Gastrocnemius medialis (tissue), 4 donors: ENCODE data around the gene C11orf21. TPM values are rescaled to one million over a fixed set of nuclear protein-coding genes. Genes with fewer than 3 reads are reported as not detected.

Experiments used
- ATAC-seq, 2 donors: fragments of 150-250 bp; one replicate each; pipeline ENCODE4 v1.9.1; 2016
- DNase-seq, 2 donors: peaks; one replicate each; pipeline ENCODE4 v3.0.0-alpha.2; 2019
- H3K27ac ChIP-seq, 4 donors: fragments of 200-600 bp; sonication (generic); 1 replicate in 1 of 4; 2 replicates in 3 of 4; pipeline ENCODE4 v1.5.1; 2016 to 2018; ENCODE audit warnings: mild to moderate bottlenecking in 2 of 4, moderate library complexity in 1 of 4
- H3K27me3 ChIP-seq, 3 donors: fragments of 200-600 bp; sonication (generic) in 2 of 3; 1 replicate in 1 of 3; 2 replicates in 2 of 3; pipeline versions ENCODE4 v1.5.1 to v1.6.0; 2016 to 2019; ENCODE audit warnings: mild to moderate bottlenecking in 1 of 3, moderate library complexity in 1 of 3
- H3K36me3 ChIP-seq, 2 donors: fragments of 200-600 bp; sonication (generic) in 1 of 2; one replicate each; pipeline ENCODE4 v1.5.1; 2017 to 2018
- H3K4me1 ChIP-seq, 2 donors: fragments of 200-600 bp; sonication (generic) in 1 of 2; one replicate each; pipeline ENCODE4 v1.5.1; 2016 to 2017; ENCODE audit warnings: mild to moderate bottlenecking in 2 of 2
- H3K4me3 ChIP-seq, 4 donors: fragments of 200-600 bp; sonication (generic) in 3 of 4; 1 replicate in 1 of 4; 2 replicates in 3 of 4; pipeline ENCODE4 v1.5.1; 2016 to 2019; ENCODE audit warnings: mild to moderate bottlenecking in 2 of 4
- H3K9me3 ChIP-seq, 3 donors: fragments of 200-600 bp; sonication (generic) in 2 of 3; 1 replicate in 1 of 3; 2 replicates in 2 of 3; pipeline ENCODE4 v1.5.1; 2016 to 2019
- POLR2A ChIP-seq, 2 donors: fragments of 450-650 bp; IDR thresholded peaks; one replicate each; pipeline ENCODE4 v1.6.1; 2017; ENCODE audit warnings: antibody characterized with exemption in 2 of 2, mild to moderate bottlenecking in 2 of 2, moderate library complexity in 2 of 2
- in situ Hi-C, 4 donors: fragments of 200-750 bp; cut with MboI; loops; one replicate each; pipeline versions ENCODE4 v1.15.0 to v1.8.0; 2017; ENCODE audit warnings: low sequenced_read_pairs in 4 of 4
- intact Hi-C: fragments of 100-400 bp; cut with DNase I; formaldehyde crosslinking; loops from one replicate; pipeline ENCODE4 v1.15.1; 2023; ENCODE audit warnings: low total_unique reads
- total RNA-seq, 4 donors: library from RNA; depleted of rRNA; stranded (reverse); fragments of >200 nt; gene quantifications; one replicate each; pipeline versions ENCODE4 v1.1.0 to v1.2.3, GENCODE V29; 2016
- TF ChIP-seq, protein P1 (sequence below), 5 experiments: fragments of 450-650 bp in 3 of 5; fragments of 200-600 bp in 2 of 5; sonication (generic) in 2 of 5; IDR thresholded peaks in 4 of 5; conservative IDR thresholded peaks in 1 of 5; 1 replicate in 4 of 5; 2 replicates in 1 of 5; pipeline ENCODE4 v1.5.1; 2016 to 2019; ENCODE audit warnings: antibody characterized with exemption in 5 of 5, mild to moderate bottlenecking in 3 of 5, moderate library complexity in 3 of 5

C11orf21 gene
- total RNA-seq, 4 donors from 2014 or later, result 0.10 TPM; not detected in 3

DNA sequence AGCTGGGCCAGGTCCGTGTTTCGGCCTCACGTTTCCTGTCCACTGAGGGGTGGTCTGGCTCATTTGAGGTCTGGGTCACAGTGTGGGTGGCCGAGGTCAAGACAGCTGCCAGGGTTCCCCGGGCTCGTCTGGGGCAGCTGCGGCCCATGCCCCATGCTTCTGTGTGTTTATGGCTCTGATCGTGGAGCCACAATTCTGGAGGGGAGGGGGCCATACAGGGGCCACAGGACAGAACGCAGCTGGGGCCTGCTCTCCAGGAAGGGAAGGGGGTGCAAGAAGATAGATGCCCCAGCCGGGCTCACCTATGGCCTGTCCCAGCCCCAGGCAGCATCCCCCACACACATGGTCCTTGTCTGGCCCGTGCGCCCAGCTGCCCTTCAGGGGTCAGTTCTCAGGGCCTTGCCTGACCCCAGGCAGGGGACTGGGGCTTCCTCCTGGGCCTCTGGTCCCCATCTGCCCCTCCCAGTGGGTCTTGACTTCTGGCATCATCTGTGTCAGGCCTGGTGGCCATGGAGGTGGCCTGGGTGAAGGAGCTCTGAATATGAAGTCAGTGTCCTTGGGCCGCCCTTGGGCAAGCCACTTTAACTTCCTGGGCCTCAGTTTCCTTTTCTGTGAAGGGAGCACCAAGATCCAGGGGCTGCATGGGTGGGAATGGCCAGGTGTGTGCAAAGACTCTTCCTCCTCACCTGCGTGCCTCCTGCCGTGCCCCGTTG lies 8.5 kb upstream of the C11orf21 start:
- no peak overlapping the region for H3K27ac ChIP-seq
- no peaks in the 10 kb centered on the region for H3K9me3 ChIP-seq
- peaks cover 11 to 16% of the 10 kb centered on the region in 2 donors for H3K4me1 ChIP-seq
- intact Hi-C loops, result no loop called here
- no peak for DNase-seq
- H3K27me3 ChIP-seq, result no peaks in the 10 kb centered on the region
- ATAC-seq, result no peak
- H3K4me3 ChIP-seq, result no peak overlapping the region
- no peaks in the 10 kb centered on the region for H3K36me3 ChIP-seq
- in situ Hi-C loops, result loop anchor here in 1 of 4 donors (10.0 kb wide), 1 partner anchor 115 kb away; no protein-coding TSS in a partner anchor
- TF ChIP-seq, protein P1, sequence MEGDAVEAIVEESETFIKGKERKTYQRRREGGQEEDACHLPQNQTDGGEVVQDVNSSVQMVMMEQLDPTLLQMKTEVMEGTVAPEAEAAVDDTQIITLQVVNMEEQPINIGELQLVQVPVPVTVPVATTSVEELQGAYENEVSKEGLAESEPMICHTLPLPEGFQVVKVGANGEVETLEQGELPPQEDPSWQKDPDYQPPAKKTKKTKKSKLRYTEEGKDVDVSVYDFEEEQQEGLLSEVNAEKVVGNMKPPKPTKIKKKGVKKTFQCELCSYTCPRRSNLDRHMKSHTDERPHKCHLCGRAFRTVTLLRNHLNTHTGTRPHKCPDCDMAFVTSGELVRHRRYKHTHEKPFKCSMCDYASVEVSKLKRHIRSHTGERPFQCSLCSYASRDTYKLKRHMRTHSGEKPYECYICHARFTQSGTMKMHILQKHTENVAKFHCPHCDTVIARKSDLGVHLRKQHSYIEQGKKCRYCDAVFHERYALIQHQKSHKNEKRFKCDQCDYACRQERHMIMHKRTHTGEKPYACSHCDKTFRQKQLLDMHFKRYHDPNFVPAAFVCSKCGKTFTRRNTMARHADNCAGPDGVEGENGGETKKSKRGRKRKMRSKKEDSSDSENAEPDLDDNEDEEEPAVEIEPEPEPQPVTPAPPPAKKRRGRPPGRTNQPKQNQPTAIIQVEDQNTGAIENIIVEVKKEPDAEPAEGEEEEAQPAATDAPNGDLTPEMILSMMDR (IDR thresholded peaks at IDR 0.05 in 4 of 5, conservative IDR thresholded peaks at IDR 0.05 in 1 of 5), result no peak
- no peak for TF ChIP-seq POLR2A (IDR thresholded peaks at IDR 0.05)

DNA sequence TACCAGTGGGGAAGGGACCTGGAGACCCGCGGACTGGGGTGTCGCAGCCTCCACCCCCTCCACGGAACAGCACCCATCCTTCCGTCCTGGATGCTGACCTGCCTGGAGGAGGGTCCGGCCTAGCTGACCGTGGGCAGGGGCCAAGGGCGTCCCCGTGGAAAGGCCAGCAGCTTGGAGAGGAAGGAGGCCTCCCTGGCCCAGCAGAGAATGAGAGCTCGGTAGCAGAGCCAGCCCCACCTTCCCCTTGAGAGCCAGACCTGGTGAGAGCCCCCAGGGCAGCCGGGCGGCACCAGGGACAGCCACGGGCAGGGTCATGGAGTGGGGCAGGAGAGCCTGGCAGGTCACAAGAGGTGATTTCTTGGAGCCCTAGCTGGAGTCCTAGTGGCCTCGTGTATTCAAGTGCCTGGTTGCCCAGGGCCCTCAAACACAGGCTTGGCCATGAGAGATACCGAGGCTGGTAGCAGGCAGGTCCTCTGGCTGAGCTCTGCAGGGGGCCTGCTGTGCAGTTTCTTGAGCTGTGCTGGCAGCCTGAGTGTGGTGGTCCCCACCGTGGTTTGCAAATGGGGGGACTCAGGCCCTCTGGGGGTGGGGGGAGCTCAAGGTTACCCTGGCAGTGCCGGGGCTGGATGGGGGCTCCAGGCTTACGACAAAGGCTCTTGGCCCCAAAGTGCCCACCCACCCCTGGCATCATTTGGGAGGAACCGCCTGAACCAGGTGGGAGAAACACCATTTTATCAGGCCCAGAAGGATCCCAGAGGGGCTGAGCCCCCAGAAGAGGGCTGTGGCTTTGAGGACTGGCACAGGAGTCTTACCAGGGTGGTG lies 7.7 kb upstream of the C11orf21 start:
- ATAC-seq, result no peak
- no peak for DNase-seq
- in situ Hi-C loops, result loop anchor here in 1 of 4 donors (10.0 kb wide), 1 partner anchor 115 kb away; no protein-coding TSS in a partner anchor

DNA sequence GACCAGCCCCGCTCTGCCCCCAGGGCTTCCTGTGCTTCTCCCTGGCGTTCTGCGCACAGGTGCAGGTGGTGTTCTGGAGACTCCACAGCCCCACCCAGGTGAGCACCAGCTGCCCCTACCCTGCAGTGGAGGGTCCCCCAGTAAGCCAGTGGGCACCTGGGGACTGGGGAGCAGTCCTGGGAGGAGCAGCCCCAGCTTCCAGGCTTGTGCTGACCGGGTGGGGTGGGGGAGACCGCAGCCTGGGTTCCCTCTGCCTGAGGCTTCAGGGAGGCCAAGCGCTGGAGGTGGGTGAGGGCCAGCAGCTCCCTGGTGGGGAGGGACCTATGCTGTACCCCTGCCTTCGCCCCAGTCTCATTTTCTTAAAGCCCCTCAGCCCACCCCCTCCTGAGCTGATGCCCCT lies 7.0 kb upstream of the C11orf21 start:
- H3K4me3 ChIP-seq, result no peak overlapping the region
- H3K27ac ChIP-seq, result no peak overlapping the region
- no peaks in the 10 kb centered on the region for H3K36me3 ChIP-seq
- DNase-seq (no peak), ATAC-seq (no peak)
- no peaks in the 10 kb centered on the region for H3K9me3 ChIP-seq
- in situ Hi-C loops (no loop called here), intact Hi-C loops (loop anchor here (5.0 to 10.0 kb wide), 4 partner anchors 69 to 586 kb away; partner anchors contain the start of gene CD81)
- H3K27me3 ChIP-seq, result no peaks in the 10 kb centered on the region
- H3K4me1 ChIP-seq, result peaks cover 0 to 7% of the 10 kb centered on the region in 2 donors
- TF ChIP-seq POLR2A (IDR thresholded peaks at IDR 0.05), result no peak
- TF ChIP-seq, protein P1 (IDR thresholded peaks at IDR 0.05 in 4 of 5, conservative IDR thresholded peaks at IDR 0.05 in 1 of 5), result no peak

More for the DNA sequence above, 7.7 kb upstream of the C11orf21 start:
- Histone ChIP-seq H3K9me3 (no peaks in the 10 kb centered on the region), H3K4me1 (peaks cover 3 to 12% of the 10 kb centered on the region in 2 donors), H3K36me3 (no peaks in the 10 kb centered on the region), H3K27me3 (no peaks in the 10 kb centered on the region), H3K27ac (no peak overlapping the region), H3K4me3 (no peak overlapping the region)
- TF ChIP-seq POLR2A (IDR thresholded peaks at IDR 0.05), result no peak
- TF ChIP-seq, protein P1 (IDR thresholded peaks at IDR 0.05 in 4 of 5, conservative IDR thresholded peaks at IDR 0.05 in 1 of 5), result no peak
- intact Hi-C loops, result loop anchor here (5.0 to 10.0 kb wide), 4 partner anchors 68 to 585 kb away; partner anchors contain the start of gene CD81

DNA sequence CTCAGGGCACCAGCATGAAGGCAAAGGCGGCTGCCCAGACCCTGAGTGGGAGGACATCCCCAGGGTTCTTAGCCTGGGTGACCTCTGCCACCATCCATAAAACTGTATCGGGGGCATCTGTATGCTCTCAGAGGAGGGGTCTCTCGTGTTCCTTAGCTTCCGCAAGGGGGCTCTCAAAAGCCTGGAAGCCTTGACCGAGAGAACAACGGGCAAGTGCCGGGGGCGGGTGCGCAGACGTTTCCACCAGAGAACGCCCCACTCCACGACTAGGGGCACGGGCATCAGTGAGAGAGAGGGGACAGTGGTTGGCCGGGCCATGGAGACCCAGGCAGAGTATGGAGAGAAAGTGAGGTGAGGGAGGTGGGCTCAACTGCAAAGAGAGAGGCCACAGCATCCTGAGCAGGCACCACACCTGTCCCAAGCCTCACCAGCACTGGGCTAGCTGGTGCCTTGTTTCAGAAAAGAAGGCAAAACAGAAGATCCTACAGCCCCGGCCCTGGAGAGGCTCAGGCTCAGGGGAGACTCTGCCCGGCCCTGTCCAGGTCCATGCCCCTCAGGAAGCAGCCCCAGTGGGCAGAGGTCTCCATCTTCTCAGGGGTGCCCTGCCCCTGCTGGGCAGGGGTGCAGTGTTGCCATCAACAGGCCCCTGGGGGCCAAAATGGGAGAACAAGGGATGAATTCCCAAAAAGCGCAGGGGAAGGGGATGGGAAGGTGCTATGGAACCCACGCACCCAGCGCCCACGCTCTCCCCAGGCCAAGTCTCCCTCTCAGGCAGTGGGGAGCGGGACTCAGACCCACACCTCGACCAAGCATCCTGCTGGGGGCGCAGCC lies 6.0 kb upstream of the C11orf21 start:
- DNase-seq, result no peak
- no peak overlapping the region for H3K27ac ChIP-seq
- peaks cover 0 to 7% of the 10 kb centered on the region in 2 donors for H3K4me1 ChIP-seq
- TF ChIP-seq POLR2A (IDR thresholded peaks at IDR 0.05), result no peak
- TF ChIP-seq, protein P1 (IDR thresholded peaks at IDR 0.05 in 4 of 5, conservative IDR thresholded peaks at IDR 0.05 in 1 of 5), result no peak
- ATAC-seq, result no peak
- no peak overlapping the region for H3K4me3 ChIP-seq
- H3K36me3 ChIP-seq, result no peaks in the 10 kb centered on the region
- intact Hi-C loops (loop anchor here (5.0 to 10.0 kb wide), 4 partner anchors 70 to 587 kb away; partner anchors contain the start of gene CD81), in situ Hi-C loops (no loop called here)
- H3K9me3 ChIP-seq, result no peaks in the 10 kb centered on the region
- H3K27me3 ChIP-seq, result no peaks in the 10 kb centered on the region
